MM.1S (cell line): ENCODE results near the gene ADISSP.

Experiments
- DNase-seq: peaks from one replicate; pipeline ENCODE4 v3.0.0-alpha.2; 2015
- H2AFZ ChIP-seq: fragments of 300-600 bp; sonication (generic); 2 replicates; pipeline ENCODE4 v1.6.0; 2016; ENCODE audit warnings: antibody characterized with exemption, low read length
- H3F3A ChIP-seq: fragments of 300-600 bp; sonication (generic); 2 replicates; pipeline ENCODE4 v1.6.1; 2016; ENCODE audit warnings: mild to moderate bottlenecking, antibody characterized with exemption, low read length, moderate library complexity, mixed read lengths; ENCODE audit not compliant: insufficient read depth
- H3K27ac ChIP-seq: fragments of 300-600 bp; sonication (generic); 2 replicates; pipeline ENCODE4 v1.5.1; 2016; ENCODE audit warnings: mild to moderate bottlenecking, low read length
- H3K27me3 ChIP-seq: fragments of 300-600 bp; sonication (generic); replicated peaks from 2 replicates; pipeline ENCODE4 v1.6.0; 2016; ENCODE audit warnings: low read length; ENCODE audit not compliant: insufficient read depth
- H3K36me3 ChIP-seq: fragments of 300-600 bp; sonication (generic); replicated peaks from 2 replicates; pipeline ENCODE4 v1.6.1; 2016; ENCODE audit warnings: mild to moderate bottlenecking, low read length, mixed read lengths; ENCODE audit not compliant: insufficient read depth
- H3K4me1 ChIP-seq: fragments of 300-600 bp; sonication (generic); 2 replicates; pipeline ENCODE4 v1.6.1; 2016; ENCODE audit warnings: low read length, mixed read lengths
- H3K4me2 ChIP-seq: fragments of 300-600 bp; sonication (generic); 2 replicates; pipeline ENCODE4 v1.6.0; 2016; ENCODE audit warnings: low read depth, low read length
- H3K4me3 ChIP-seq: fragments of 300-600 bp; sonication (generic); 2 replicates; pipeline ENCODE4 v1.5.1; 2016; ENCODE audit warnings: low read length, mixed read lengths
- H3K79me2 ChIP-seq: fragments of 300-600 bp; sonication (generic); 2 replicates; pipeline ENCODE4 v1.6.1; 2016; ENCODE audit warnings: mixed run types, low read length, mixed read lengths
- H3K9ac ChIP-seq: fragments of 300-600 bp; sonication (generic); 2 replicates; pipeline ENCODE4 v1.6.1; 2016; ENCODE audit warnings: low read length, mixed read lengths
- H3K9me2 ChIP-seq: fragments of 300-600 bp; sonication (generic); replicated peaks from 2 replicates; pipeline ENCODE4 v1.6.1; 2016; ENCODE audit warnings: mild to moderate bottlenecking, low read length, mixed read lengths; ENCODE audit not compliant: insufficient read depth
- H3K9me3 ChIP-seq: fragments of 300-600 bp; sonication (generic); replicated peaks from 2 replicates; pipeline ENCODE4 v1.6.1; 2016; ENCODE audit warnings: mild to moderate bottlenecking, low read length, mixed read lengths; ENCODE audit not compliant: insufficient read depth
- H4K20me1 ChIP-seq: fragments of 300-600 bp; sonication (generic); 2 replicates; pipeline ENCODE4 v1.6.1; 2016; ENCODE audit warnings: mild to moderate bottlenecking, low read length, moderate library complexity, mixed read lengths; ENCODE audit not compliant: insufficient read depth
- CTCF ChIP-seq: fragments of 300-600 bp; sonication (generic); IDR thresholded peaks from 2 replicates; pipeline ENCODE4 v1.5.1; 2016; ENCODE audit warnings: antibody characterized with exemption, low read length, mixed read lengths
- EZH2 ChIP-seq: fragments of 300-600 bp; sonication (generic); optimal IDR thresholded peaks from 2 replicates; pipeline ENCODE3; 2017; ENCODE audit warnings: low read depth, mild to moderate bottlenecking, antibody characterized with exemption, low read length, mixed read lengths
- EZH2phosphoT487 ChIP-seq: fragments of 300-600 bp; sonication (generic); IDR thresholded peaks from 2 replicates; pipeline ENCODE4 v1.6.1; 2018; ENCODE audit warnings: antibody characterized with exemption, low read length

Gene ADISSP

GRCh38 chr20:3757268-3757667 is 10.3 kb downstream of the ADISSP start:
- Histone ChIP-seq H3K4me1 (no peaks in the 10 kb centered on the region), H3K4me3 (no peak overlapping the region), H3K9me3 (no peaks in the 10 kb centered on the region), H3K79me2 (no peaks in the 10 kb centered on the region), H3K27me3 (no peaks in the 10 kb centered on the region), H3F3A (no peaks in the 10 kb centered on the region), H3K4me2 (no peak overlapping the region), H4K20me1 (no peaks in the 10 kb centered on the region), H3K27ac (no peak overlapping the region), H3K36me3 (no peaks in the 10 kb centered on the region), H2AFZ (no peak overlapping the region), H3K9ac (no peak overlapping the region), H3K9me2 (no peaks in the 10 kb centered on the region)
- no peak for DNase-seq
- TF ChIP-seq CTCF (no peak), EZH2phosphoT487 (no peak), EZH2 (no peak)

GRCh38 chr20:3755814-3756480 is 11.6 kb downstream of the ADISSP start:
- H3K9me3 ChIP-seq, result no peaks in the 10 kb centered on the region
- H3K4me3 ChIP-seq, result no peak overlapping the region
- H3K4me2 ChIP-seq, result no peak overlapping the region
- no peaks in the 10 kb centered on the region for H4K20me1 ChIP-seq
- H3K36me3 ChIP-seq, result no peaks in the 10 kb centered on the region
- H3K79me2 ChIP-seq, result no peaks in the 10 kb centered on the region
- H2AFZ ChIP-seq, result no peak overlapping the region
- no peak for DNase-seq
- H3K9ac ChIP-seq, result no peak overlapping the region
- no peak for TF ChIP-seq CTCF
- TF ChIP-seq EZH2phosphoT487, result no peak
- TF ChIP-seq EZH2, result no peak
- H3K27ac ChIP-seq, result no peak overlapping the region
- H3K9me2 ChIP-seq, result no peaks in the 10 kb centered on the region
- H3F3A ChIP-seq, result no peaks in the 10 kb centered on the region
- no peaks in the 10 kb centered on the region for H3K27me3 ChIP-seq
- H3K4me1 ChIP-seq, result no peaks in the 10 kb centered on the region

DNA sequence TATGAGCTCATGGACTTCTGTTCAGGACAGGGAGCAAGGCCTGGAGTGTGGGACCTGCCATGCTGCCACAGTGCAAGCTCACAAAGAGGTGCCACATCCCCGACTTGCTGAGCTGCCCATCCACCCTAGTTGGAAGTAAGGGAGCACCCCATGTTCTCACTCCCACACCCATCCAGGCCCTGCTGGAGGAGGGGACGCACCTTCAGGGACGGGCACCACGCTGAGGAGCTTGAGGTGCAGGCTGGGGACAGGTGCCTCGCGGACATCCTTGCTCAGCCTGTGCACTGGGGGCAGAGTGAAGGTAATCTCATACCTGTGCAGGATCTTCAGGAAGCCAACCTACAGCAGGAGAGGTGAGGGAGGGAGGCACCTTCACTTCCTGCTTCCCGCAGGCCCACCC is 12.3 kb downstream of the ADISSP start:
- Histone ChIP-seq H4K20me1 (no peaks in the 10 kb centered on the region), H3K4me1 (no peaks in the 10 kb centered on the region), H3F3A (no peaks in the 10 kb centered on the region), H2AFZ (no peak overlapping the region), H3K4me3 (no peak overlapping the region), H3K27me3 (no peaks in the 10 kb centered on the region), H3K79me2 (no peaks in the 10 kb centered on the region), H3K9me2 (no peaks in the 10 kb centered on the region), H3K4me2 (no peak overlapping the region), H3K36me3 (no peaks in the 10 kb centered on the region), H3K9ac (no peak overlapping the region), H3K27ac (no peak overlapping the region), H3K9me3 (no peaks in the 10 kb centered on the region)
- DNase-seq, result no peak
- TF ChIP-seq CTCF (no peak), EZH2 (no peak), EZH2phosphoT487 (no peak)
